Panc1 (cell line): Measurements from ENCODE around the gene EDAR. TPM values are rescaled to one million over a fixed set of nuclear protein-coding genes. Genes with fewer than 3 reads are reported as not detected.

Experiments
- ATAC-seq: fragments of 200-7000 bp; cut with Tn5 transposase; 2 replicates; pipeline ENCODE4 v1.9.1; 2020; ENCODE audit warnings: mild to moderate bottlenecking, moderate library complexity
- BruUV-seq: library from RNA; stranded (reverse); fragments of 400-500 nt; replicated peaks from 2 replicates; lab custom pipeline; 2021; lab: Mats Ljungman, UMichigan
- CTCF ChIA-PET: fragments of 300-600 bp; sonication (Branson Sonifier 250); formaldehyde crosslinking; loops from one replicate; lab custom pipeline; 2022; ENCODE audit warnings: antibody characterized with exemption; lab: Charles Lee
- POLR2A ChIA-PET: fragments of 300-600 bp; sonication (Branson Sonifier 250); formaldehyde crosslinking; loops from one replicate; lab custom pipeline; 2022; ENCODE audit warnings: antibody characterized with exemption; lab: Charles Lee
- DNase-seq: peaks from one replicate; pipeline ENCODE4 v3.0.0-alpha.2; 2010; ENCODE audit warnings: low read depth, low spot score
- H3K27ac ChIP-seq: 2 replicates; pipeline ENCODE4 v1.5.1; 2011; ENCODE audit warnings: mild to moderate bottlenecking, low read length, inconsistent platforms
- H3K27me3 ChIP-seq: fragments of 200-500 bp; sonication (Bioruptor generic); 2 replicates; pipeline ENCODE4 v1.6.0; 2014; ENCODE audit warnings: low read length, inconsistent platforms; ENCODE audit not compliant: control insufficient read depth, insufficient read depth
- H3K36me3 ChIP-seq: fragments of 200-500 bp; sonication (Bioruptor generic); 2 replicates; pipeline ENCODE4 v1.5.1; 2014; ENCODE audit warnings: inconsistent platforms, mild to moderate bottlenecking, low read length, moderate library complexity; ENCODE audit not compliant: control insufficient read depth, insufficient read depth
- H3K4me1 ChIP-seq: 2 replicates; pipeline ENCODE4 v1.5.1; 2011; ENCODE audit warnings: inconsistent platforms, mild to moderate bottlenecking, low read length, moderate library complexity; ENCODE audit not compliant: control insufficient read depth, insufficient read depth
- H3K4me3 ChIP-seq, 2 experiments: 2 replicates each; pipeline ENCODE4 v1.5.1; 2011 to 2012; ENCODE audit warnings: low read depth in 2 of 2, low read length in 2 of 2, mild to moderate bottlenecking in 2 of 2, inconsistent platforms in 1 of 2, moderate library complexity in 1 of 2
- H3K9me3 ChIP-seq: fragments of 200-500 bp; sonication (Bioruptor generic); 2 replicates; pipeline ENCODE4 v1.5.1; 2014; ENCODE audit warnings: low read depth, mild to moderate bottlenecking, inconsistent platforms, low read length, moderate library complexity; ENCODE audit not compliant: control insufficient read depth, insufficient read depth
- POLR2AphosphoS5 ChIP-seq: IDR thresholded peaks from 2 replicates; pipeline ENCODE4 v1.6.1; 2012; ENCODE audit warnings: mild to moderate bottlenecking, low read depth, low read length, moderate library complexity
- SIN3A ChIP-seq: IDR thresholded peaks from 2 replicates; pipeline ENCODE4 v1.6.1; 2012; ENCODE audit warnings: low read depth, mild to moderate bottlenecking, low read length, moderate library complexity, borderline replicate concordance; ENCODE audit not compliant: insufficient read depth
- TCF7L2 ChIP-seq: IDR thresholded peaks from 2 replicates; pipeline ENCODE4 v1.6.1; 2011; ENCODE audit warnings: mild to moderate bottlenecking, low read depth, low read length, inconsistent platforms
- in situ Hi-C: cut with HindIII; loops from 2 replicates; pipeline ENCODE4 v1.10.0; 2016; ENCODE audit warnings: low sequenced_read_pairs, low pct_unique_long_range_greater_than_20kb
- intact Hi-C: fragments of 100-400 bp; cut with micrococcal nuclease; formaldehyde crosslinking; loops from one replicate; pipeline ENCODE4 v1.10.0; 2022; ENCODE audit not compliant: unreplicated experiment
- total RNA-seq: library from RNA; stranded (reverse); gene quantifications from one replicate; pipeline ENCODE4 v1.2.1, GENCODE V29; 2021; ENCODE audit not compliant: unreplicated experiment
- TF ChIP-seq, protein P1 (sequence below), 2 experiments: IDR thresholded peaks; 2 replicates each; pipeline ENCODE4 v1.6.1; 2011 to 2012; ENCODE audit warnings: low read depth in 2 of 2, control low read depth in 1 of 2, low read length in 1 of 2, mild to moderate bottlenecking in 1 of 2, moderate library complexity in 1 of 2; ENCODE audit not compliant: insufficient read depth in 1 of 2
- TF ChIP-seq, protein P2 (sequence below): fragments of 450-650 bp; IDR thresholded peaks from 2 replicates; pipeline ENCODE4 v1.5.1; 2017; ENCODE audit warnings: mild to moderate bottlenecking

EDAR gene
- total RNA-seq, 1 experiment from 2014 or later = not detected

DNA sequence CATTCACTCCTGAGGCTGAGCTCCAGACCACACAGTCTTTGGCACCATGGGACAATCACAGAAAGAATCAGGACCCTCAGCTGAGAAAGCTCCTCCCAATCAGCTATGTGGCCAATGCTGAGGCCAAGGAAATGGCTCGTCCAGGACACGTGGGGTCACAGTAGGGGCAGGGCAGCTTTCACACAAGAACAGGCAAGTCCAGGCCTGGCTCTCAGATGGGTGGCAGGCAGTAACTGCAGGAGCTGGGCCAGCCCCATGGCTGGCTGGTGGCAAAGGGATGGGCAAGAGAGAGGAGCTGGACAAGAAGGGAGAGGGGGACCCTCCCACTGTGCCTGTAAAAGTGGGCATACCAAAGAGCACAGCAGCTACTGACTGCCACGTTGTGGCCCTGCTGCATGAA is 12.2 kb upstream of the EDAR start:
- DNase-seq = no peak

DNA sequence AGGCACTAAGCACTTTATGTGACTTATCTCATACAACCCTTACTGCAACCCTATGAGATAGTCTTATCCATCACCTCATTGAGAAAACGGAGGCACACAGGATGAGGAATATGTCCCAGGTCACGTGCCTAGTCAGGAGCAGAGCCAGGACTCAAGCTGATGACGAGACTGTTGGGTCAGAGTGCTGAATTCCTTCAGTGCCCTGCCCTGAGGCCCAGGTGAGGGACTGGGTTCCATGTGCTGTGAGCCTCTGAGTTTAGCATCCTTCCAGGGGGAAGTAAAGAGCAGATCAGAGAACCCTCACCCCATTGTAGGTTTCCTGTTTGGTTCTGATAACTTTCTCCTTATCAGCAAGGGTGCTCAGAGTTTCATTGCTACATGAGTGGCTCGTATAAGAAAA is 11.7 kb upstream of the EDAR start:
- TF ChIP-seq, protein P1, sequence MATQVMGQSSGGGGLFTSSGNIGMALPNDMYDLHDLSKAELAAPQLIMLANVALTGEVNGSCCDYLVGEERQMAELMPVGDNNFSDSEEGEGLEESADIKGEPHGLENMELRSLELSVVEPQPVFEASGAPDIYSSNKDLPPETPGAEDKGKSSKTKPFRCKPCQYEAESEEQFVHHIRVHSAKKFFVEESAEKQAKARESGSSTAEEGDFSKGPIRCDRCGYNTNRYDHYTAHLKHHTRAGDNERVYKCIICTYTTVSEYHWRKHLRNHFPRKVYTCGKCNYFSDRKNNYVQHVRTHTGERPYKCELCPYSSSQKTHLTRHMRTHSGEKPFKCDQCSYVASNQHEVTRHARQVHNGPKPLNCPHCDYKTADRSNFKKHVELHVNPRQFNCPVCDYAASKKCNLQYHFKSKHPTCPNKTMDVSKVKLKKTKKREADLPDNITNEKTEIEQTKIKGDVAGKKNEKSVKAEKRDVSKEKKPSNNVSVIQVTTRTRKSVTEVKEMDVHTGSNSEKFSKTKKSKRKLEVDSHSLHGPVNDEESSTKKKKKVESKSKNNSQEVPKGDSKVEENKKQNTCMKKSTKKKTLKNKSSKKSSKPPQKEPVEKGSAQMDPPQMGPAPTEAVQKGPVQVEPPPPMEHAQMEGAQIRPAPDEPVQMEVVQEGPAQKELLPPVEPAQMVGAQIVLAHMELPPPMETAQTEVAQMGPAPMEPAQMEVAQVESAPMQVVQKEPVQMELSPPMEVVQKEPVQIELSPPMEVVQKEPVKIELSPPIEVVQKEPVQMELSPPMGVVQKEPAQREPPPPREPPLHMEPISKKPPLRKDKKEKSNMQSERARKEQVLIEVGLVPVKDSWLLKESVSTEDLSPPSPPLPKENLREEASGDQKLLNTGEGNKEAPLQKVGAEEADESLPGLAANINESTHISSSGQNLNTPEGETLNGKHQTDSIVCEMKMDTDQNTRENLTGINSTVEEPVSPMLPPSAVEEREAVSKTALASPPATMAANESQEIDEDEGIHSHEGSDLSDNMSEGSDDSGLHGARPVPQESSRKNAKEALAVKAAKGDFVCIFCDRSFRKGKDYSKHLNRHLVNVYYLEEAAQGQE (IDR thresholded peaks at IDR 0.05; ENCODE audit: insufficient read depth in 1 of 2, low read depth in 2 of 2, low read length in 1 of 2) = no peak
- TF ChIP-seq, protein P2, sequence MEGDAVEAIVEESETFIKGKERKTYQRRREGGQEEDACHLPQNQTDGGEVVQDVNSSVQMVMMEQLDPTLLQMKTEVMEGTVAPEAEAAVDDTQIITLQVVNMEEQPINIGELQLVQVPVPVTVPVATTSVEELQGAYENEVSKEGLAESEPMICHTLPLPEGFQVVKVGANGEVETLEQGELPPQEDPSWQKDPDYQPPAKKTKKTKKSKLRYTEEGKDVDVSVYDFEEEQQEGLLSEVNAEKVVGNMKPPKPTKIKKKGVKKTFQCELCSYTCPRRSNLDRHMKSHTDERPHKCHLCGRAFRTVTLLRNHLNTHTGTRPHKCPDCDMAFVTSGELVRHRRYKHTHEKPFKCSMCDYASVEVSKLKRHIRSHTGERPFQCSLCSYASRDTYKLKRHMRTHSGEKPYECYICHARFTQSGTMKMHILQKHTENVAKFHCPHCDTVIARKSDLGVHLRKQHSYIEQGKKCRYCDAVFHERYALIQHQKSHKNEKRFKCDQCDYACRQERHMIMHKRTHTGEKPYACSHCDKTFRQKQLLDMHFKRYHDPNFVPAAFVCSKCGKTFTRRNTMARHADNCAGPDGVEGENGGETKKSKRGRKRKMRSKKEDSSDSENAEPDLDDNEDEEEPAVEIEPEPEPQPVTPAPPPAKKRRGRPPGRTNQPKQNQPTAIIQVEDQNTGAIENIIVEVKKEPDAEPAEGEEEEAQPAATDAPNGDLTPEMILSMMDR = no peak
- TF ChIP-seq TCF7L2 (no peak), SIN3A (no peak), POLR2AphosphoS5 (no peak)
- ChIA-PET CTCF (no interaction called here), POLR2A (no interaction called here)
- Histone ChIP-seq H3K27ac (no peak overlapping the region), H3K9me3 (no peaks in the 10 kb centered on the region), H3K27me3 (no peaks in the 10 kb centered on the region), H3K4me1 (no peaks in the 10 kb centered on the region), H3K4me3 (no peak overlapping the region), H3K36me3 (no peaks in the 10 kb centered on the region)
- DNase-seq (no peak), ATAC-seq (no peak)
- intact Hi-C loops = no loop called here
- no TSS peak for BruUV-seq
- in situ Hi-C loops = no loop called here

More for the DNA sequence above, 12.2 kb upstream of the EDAR start:
- TF ChIP-seq, protein P1 (IDR thresholded peaks at IDR 0.05; ENCODE audit: insufficient read depth in 1 of 2, low read depth in 2 of 2, low read length in 1 of 2) = no peak
- no peak for TF ChIP-seq SIN3A
- TF ChIP-seq, protein P2 = no peak
- no peak for TF ChIP-seq POLR2AphosphoS5
- no peak for TF ChIP-seq TCF7L2
- no peak for ATAC-seq
- BruUV-seq = no TSS peak
- Histone ChIP-seq H3K36me3 (no peaks in the 10 kb centered on the region), H3K4me1 (no peaks in the 10 kb centered on the region), H3K9me3 (no peaks in the 10 kb centered on the region), H3K27me3 (no peaks in the 10 kb centered on the region), H3K27ac (no peak overlapping the region), H3K4me3 (no peak overlapping the region)
- in situ Hi-C loops (no loop called here), intact Hi-C loops (no loop called here)
- ChIA-PET POLR2A (no interaction called here), CTCF (no interaction called here)
